Stimulated activated naive CD8-positive, alpha-beta T cell treated with anti-CD3 and anti-CD28 coated beads, Interleukin-15, Interleukin-2, amounts not matched to agents 100 ng/mL and 50 ng/mL, for 24 hours (primary cell): Measurements from ENCODE around the gene SELENOS.

Source experiments
- H3K27ac Mint-ChIP-seq: one replicate; pipeline ENCODE4 v1.8.0; 2021; ENCODE audit warnings: mild to moderate bottlenecking, mixed read lengths
- H3K27me3 Mint-ChIP-seq: one replicate; pipeline ENCODE4 v1.8.0; 2021; ENCODE audit warnings: mixed read lengths
- H3K36me3 Mint-ChIP-seq: one replicate; pipeline ENCODE4 v1.8.0; 2021; ENCODE audit warnings: low read depth, mixed read lengths
- H3K4me1 Mint-ChIP-seq: one replicate; pipeline ENCODE4 v1.8.0; 2021; ENCODE audit warnings: low read depth, mixed read lengths
- H3K4me3 Mint-ChIP-seq: one replicate; pipeline ENCODE4 v1.8.0; 2021; ENCODE audit warnings: mild to moderate bottlenecking, mixed read lengths
- H3K9me3 Mint-ChIP-seq: one replicate; pipeline ENCODE4 v1.8.0; 2021; ENCODE audit warnings: mixed read lengths

Gene SELENOS

DNA sequence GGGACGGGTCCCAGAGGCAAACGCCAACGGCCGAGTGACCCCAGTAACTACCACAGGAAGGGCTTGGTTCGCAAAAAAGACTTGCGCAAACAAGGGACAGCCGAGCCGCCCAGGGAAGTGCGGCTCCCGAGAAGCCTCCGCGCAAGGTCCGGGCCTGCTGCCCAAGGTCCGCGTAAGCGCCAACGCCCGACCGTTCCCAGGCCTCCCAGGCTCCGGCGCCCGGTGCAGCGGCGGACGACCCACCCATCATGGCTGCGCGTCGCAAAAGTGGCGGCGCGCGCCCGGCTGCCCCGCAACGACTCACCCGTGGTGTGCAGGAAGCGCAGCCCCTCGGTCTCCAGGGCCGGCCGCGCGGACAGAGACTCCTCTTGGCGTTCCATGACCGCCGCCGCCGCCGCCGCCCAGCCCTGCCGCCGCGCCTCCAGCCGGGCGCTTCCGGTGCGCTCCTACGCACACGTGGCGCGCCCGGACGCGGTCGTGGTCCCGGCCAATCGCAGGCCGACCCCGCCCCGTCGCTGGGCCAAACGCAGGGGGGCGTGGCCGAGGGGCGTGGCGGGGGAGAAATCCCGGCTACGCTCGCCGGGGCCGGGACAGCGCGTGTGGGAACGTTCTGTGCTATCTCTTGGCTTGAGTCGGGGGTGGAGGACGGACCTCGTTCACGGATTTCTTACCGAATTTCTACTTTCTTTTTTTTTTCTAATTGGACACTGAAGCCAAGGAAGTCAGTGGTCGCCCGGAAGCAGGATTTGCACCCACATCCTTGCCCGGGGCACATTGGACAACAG is at the start of gene SELENOS:
Gene SELENOS (minus strand): TSS at position 448 of the 785 bp plus-strand sequence. CDS start 68 bp downstream, at position 380.
- Mint-ChIP-seq H3K27me3 (no peaks in the 10 kb centered on the region), H3K27ac (peak within 1 kb of the TSS; percentile 99), H3K9me3 (no peaks in the 10 kb centered on the region), H3K4me3 (peak within 1 kb of the TSS; percentile 100), H3K4me1 (peaks cover 30% of the 10 kb centered on the region), H3K36me3 (peaks cover 65% of the 10 kb centered on the region)

GRCh38 chr15:101326462-101327146 is 49.3 kb upstream of the SELENOS start:
- H3K27me3 Mint-ChIP-seq: peaks cover 16% of the 10 kb centered on the region
- no peak overlapping the region for H3K4me3 Mint-ChIP-seq
- no peak overlapping the region for H3K27ac Mint-ChIP-seq
- H3K9me3 Mint-ChIP-seq: no peaks in the 10 kb centered on the region
- no peaks in the 10 kb centered on the region for H3K36me3 Mint-ChIP-seq
- peaks cover 4% of the 10 kb centered on the region for H3K4me1 Mint-ChIP-seq

- Mint-ChIP-seq H3K36me3 (no peaks in the 10 kb centered on the region), H3K27ac (no peak overlapping the region), H3K4me3 (no peak overlapping the region), H3K4me1 (peaks cover 6% of the 10 kb centered on the region), H3K9me3 (no peaks in the 10 kb centered on the region), H3K27me3 (peaks cover 16% of the 10 kb centered on the region)
Measured at GRCh38 chr15:101326026-101326315, 48.7 kb upstream of the SELENOS start.

DNA sequence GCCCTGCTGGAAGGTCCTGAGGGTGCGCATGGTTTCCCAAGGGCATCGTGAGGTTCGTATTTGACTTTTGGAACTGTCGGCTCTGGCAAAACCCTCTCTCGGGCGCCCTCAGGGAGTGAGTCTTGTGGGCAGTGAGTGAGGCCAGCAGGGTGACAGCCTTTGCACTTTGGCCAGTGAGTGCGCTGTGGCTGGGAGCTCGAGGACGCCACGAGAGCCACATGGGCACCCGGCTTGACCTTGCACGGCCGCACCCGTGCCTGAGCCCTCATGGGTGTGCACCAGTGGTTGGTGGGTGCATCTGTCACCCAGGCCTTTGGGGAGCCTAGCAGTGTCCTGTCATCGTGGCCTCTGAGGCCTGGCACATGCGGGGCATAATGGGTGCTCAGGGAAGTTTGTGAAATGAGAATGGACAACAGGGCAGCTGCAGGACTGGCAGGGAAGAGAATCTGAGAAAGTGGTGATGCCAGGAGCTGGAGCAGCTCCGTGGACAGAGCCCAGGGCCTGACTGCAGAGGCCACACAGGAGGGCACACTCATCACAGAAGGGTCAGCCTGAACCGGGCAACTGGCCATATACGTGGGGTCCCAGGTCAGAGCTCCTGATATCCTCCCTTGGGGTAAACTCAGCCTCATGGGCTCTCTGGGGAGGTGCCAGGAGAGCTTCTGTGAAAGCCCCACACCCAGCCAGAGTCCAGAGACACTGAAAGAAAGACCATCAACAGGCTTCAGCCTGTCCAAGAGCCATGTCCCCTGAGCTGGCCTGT is 48.2 kb upstream of the SELENOS start:
- peaks cover 12% of the 10 kb centered on the region for H3K4me1 Mint-ChIP-seq
- no peaks in the 10 kb centered on the region for H3K36me3 Mint-ChIP-seq
- H3K27me3 Mint-ChIP-seq: peaks cover 16% of the 10 kb centered on the region
- no peak overlapping the region for H3K27ac Mint-ChIP-seq
- H3K9me3 Mint-ChIP-seq: no peaks in the 10 kb centered on the region
- H3K4me3 Mint-ChIP-seq: no peak overlapping the region

DNA sequence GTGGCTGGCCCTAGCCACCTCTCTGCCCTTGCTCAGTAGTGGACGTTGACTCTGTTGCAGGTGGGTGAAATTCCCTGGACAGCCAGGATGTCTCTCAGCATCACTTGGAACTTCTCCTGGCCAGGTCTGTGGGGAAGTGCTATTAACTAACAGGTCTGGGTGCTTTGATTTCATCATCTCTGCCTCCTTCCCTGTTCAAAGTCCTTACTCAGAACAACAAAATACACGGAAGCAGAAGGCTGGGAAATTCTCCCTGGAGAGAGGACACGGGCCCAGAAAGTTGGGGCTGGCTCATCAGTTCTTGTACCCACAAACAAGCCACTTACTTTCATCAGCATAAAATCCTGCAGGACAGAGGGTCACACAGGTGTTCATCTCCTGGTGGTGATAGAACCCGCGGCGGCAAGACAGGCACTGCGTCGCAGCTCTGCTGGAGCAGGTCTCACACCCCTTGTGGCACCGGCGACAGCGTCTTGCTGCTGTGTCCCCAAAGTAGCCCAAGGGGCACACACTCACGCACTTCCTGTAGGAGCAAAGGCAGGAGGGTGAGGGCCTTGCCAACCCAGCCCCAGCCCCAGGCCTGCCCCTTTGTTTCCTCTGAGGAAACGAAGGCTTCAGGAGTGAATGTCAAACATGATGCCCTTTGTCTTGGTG is 47.4 kb upstream of the SELENOS start:
- H3K4me1 Mint-ChIP-seq: peaks cover 16% of the 10 kb centered on the region
- no peak overlapping the region for H3K27ac Mint-ChIP-seq
- peaks cover 16% of the 10 kb centered on the region for H3K27me3 Mint-ChIP-seq
- H3K4me3 Mint-ChIP-seq: no peak overlapping the region
- H3K36me3 Mint-ChIP-seq: no peaks in the 10 kb centered on the region
- H3K9me3 Mint-ChIP-seq: no peaks in the 10 kb centered on the region

DNA sequence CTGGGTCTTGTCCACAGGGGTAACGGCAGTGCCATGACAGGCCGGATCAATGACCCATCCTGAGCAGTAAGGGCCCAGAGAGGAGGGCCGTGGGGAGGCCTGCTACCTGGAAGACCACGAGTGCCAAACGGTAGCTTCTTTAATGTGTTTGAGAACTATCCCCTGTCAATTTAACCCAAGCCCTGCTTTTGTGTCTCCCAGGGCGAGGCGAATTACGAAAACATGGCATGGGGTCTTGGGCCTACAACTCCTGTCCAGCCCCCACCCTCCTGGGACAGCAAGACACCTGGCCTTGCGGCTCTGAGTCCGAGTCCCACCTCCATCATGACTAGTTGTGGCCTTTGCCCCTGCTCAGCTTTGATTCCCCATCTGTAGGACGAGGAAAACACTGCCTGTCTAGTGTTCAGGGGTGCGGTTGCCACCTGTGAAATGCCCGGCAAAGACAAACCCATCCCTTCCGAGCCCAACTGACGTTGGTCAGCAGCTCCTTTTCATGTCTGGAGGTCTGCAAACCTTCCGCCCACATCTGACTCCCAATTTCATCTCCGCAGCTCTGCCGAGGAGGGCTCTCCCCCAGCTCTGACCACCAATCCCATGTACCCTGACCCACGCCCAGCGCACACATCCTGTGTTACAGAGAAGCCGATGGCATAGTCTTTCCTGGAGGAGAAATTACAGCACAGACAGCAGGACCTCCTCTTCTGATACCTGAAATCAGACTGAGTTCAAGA is 46.7 kb upstream of the SELENOS start:
- H3K27ac Mint-ChIP-seq: no peak overlapping the region
- peaks cover 16% of the 10 kb centered on the region for H3K4me1 Mint-ChIP-seq
- H3K4me3 Mint-ChIP-seq: no peak overlapping the region
- H3K36me3 Mint-ChIP-seq: no peaks in the 10 kb centered on the region
- H3K9me3 Mint-ChIP-seq: no peaks in the 10 kb centered on the region
- H3K27me3 Mint-ChIP-seq: peaks cover 16% of the 10 kb centered on the region

DNA sequence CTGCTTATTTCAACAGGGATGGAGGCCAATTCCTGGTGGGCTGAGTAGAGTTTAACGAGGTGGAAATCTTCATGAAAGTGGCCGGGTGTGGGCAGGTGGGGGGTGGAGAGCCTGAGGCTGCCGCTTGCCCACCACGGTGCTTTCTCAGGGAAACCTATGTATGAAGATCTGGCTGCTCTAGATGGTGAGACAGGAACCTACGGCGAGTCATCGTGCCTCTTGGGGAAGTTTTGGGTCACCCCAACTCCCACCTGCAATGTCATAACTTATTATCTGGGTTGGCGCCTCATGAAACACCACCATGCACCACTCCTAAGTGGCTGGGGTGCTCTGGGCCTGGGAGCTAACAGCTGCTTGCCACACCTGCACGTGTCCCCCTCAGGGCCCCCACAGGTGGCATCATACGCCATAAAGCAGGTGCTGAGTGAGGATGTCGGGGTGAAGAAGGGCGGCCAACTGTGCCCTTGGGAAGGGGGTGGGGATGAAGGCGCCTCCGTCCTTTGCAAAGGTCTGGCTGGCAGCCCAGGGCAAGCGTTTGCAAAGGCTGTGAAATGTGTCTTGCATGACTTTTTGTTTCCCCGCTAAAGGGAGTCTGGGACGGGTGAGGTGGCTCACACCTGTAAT is 45.7 kb upstream of the SELENOS start:
- Mint-ChIP-seq H3K9me3 (no peaks in the 10 kb centered on the region), H3K4me1 (peaks cover 16% of the 10 kb centered on the region), H3K27ac (no peak overlapping the region), H3K4me3 (no peak overlapping the region), H3K36me3 (no peaks in the 10 kb centered on the region), H3K27me3 (peaks cover 13% of the 10 kb centered on the region)

DNA sequence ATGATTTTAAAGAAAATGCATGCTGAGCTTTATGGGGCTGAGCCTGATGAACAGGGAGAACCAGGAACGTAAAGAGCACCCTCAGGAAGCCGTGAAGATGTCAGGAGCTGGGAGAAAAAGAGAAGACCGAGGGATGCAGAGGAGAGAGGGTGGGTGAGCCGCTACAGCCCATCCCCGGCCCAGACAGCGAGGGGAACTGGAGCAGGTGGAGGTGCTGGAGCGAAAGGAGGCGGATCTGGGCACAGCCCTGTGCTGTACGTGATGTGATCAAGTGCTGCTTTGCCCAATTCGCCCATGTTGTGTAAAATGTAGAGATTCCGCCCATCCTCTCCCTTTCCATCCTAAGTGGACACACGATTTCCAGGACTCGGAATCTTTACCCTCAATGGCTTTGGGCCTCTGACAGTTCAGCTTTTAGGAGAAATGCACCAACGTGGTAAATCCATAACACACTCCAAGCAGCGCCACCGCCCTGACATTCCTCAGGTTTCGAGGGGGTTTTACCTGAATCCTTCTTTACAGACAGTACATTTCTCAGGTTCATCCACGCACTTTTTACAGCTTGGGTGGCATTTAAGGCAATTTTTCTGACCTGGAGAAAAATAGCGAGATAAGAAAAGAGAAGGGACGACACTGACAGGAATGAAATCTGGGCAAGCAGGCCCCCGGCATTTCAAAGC is 44.9 kb upstream of the SELENOS start:
- Mint-ChIP-seq H3K4me3 (no peak overlapping the region), H3K4me1 (peaks cover 16% of the 10 kb centered on the region), H3K27me3 (peaks cover 9% of the 10 kb centered on the region), H3K36me3 (no peaks in the 10 kb centered on the region), H3K27ac (no peak overlapping the region), H3K9me3 (no peaks in the 10 kb centered on the region)

DNA sequence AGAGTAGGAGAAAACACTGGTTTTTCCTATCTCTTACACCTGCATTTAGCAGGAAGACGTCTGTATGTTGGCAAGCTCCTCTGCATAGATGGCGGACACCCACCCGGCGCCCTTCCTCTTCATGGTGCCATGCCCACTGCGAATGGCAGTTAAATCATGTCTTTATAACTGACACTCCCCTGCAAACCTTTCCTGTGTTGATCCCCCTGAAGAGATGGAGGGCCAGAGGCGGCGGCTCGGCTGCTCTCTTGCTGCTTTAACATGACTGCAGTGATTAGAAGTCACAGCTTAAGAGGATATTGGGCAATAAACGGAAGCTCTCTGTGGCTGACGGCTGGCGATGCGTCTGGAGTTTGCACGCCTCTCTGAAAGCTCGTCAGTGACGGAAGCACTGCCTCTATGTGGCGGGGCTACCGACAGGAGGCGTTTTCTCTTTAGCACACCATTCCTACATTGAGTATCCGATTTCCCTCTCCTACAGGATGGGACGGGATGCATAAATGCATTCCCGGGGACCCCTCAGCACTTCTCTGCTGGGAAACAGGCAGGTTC is 43.3 kb upstream of the SELENOS start:
- Mint-ChIP-seq H3K9me3 (no peaks in the 10 kb centered on the region), H3K36me3 (no peaks in the 10 kb centered on the region), H3K27ac (peak overlapping the region; percentile 90), H3K4me1 (peaks cover 16% of the 10 kb centered on the region), H3K4me3 (peak overlapping the region; percentile 81), H3K27me3 (peaks cover 4% of the 10 kb centered on the region)

DNA sequence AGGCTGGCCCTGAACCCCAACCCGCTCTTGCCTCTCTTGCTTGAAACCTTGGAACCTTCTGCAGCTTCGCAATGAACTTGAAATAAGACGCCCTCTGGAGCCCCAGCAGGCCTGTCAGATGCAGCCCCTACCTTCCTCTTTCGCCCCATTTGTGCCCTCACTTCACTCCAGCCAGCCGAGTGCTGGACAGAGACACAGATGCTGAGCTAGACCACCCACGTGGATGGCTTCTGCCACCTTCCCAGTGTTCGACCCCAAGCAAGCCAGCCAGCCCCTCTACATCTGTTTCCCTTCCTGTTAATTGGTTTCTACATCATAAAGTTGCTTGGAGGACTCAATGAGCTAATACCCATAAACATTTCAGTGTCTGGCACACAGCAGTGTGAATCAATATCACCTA is 41.6 kb upstream of the SELENOS start:
- Mint-ChIP-seq H3K4me1 (peaks cover 16% of the 10 kb centered on the region), H3K27me3 (peaks cover 4% of the 10 kb centered on the region), H3K27ac (no peak overlapping the region), H3K9me3 (no peaks in the 10 kb centered on the region), H3K4me3 (no peak overlapping the region), H3K36me3 (no peaks in the 10 kb centered on the region)

DNA sequence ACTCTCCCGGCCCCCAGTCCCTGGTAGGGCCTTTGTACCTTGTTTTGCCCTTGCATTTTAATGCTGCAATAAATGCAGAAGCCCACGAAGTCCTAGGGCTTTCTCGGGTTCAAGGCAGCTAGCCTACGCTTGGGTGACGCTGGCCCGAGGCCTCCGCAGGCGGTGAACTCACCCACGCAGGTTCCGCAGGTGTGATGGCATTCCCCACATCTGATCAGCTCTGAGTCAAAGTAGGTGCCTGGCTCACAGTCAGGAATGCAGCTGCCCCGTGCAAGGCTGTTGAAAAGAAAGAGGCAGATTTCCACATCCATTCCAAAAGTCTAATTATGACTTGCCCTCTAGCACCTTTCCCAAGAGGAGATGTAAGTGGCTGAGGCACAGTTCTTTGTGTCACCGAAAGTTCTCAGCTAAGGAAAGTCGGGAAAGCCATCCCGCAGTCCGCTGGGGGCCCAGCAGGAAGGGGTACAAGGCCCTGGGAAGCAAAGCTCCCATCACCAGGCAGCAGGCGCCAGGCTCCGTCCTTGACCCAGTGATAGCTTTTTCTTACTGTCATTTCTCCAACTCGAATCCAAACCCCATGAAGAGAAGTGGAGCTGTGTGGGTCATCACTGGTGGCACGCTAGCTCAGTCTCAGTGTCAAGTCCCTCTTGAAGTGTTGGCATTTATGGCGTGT is 41.0 kb upstream of the SELENOS start:
- H3K9me3 Mint-ChIP-seq: no peaks in the 10 kb centered on the region
- peaks cover 16% of the 10 kb centered on the region for H3K4me1 Mint-ChIP-seq
- H3K27me3 Mint-ChIP-seq: peaks cover 4% of the 10 kb centered on the region
- no peak overlapping the region for H3K27ac Mint-ChIP-seq
- no peaks in the 10 kb centered on the region for H3K36me3 Mint-ChIP-seq
- H3K4me3 Mint-ChIP-seq: no peak overlapping the region

GRCh38 chr15:101317336-101317872 is 40.1 kb upstream of the SELENOS start:
- no peaks in the 10 kb centered on the region for H3K36me3 Mint-ChIP-seq
- H3K4me3 Mint-ChIP-seq: no peak overlapping the region

DNA sequence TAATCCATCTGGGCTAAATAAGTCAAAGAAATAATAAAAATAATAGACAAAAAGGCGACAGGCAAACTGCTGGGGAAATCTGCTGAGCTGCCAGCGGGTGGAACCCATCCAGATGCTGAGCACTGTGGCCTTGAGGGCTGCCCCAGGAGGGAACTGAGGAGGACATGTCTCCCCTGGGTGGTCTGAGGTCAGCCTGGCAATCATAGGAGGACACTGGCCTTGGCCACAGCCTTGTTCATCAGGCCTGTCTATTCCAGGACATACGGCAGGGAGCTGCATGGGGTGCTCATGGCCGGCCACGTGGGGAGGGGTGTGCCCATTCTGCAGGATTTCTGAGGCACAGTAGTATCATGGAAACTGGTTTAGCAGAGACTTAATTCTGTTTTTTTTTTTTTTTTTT is 39.2 kb upstream of the SELENOS start:
- Mint-ChIP-seq H3K27ac (no peak overlapping the region), H3K36me3 (no peaks in the 10 kb centered on the region), H3K9me3 (no peaks in the 10 kb centered on the region), H3K4me1 (peaks cover 12% of the 10 kb centered on the region), H3K4me3 (no peak overlapping the region), H3K27me3 (no peaks in the 10 kb centered on the region)

More at GRCh38 chr15:101317336-101317872, 40.1 kb upstream of the SELENOS start:
- Mint-ChIP-seq H3K27ac (no peak overlapping the region), H3K4me1 (peaks cover 15% of the 10 kb centered on the region), H3K9me3 (no peaks in the 10 kb centered on the region), H3K27me3 (peaks cover 4% of the 10 kb centered on the region)
